Loucy (cell line): ENCODE measurements around the gene ATAD2B.

Experiments
- H2AFZ ChIP-seq: fragments of 200-600 bp; sonication (generic); 2 replicates; pipeline ENCODE4 v1.6.0; 2016; ENCODE audit warnings: antibody characterized with exemption, mild to moderate bottlenecking, low read length, moderate library complexity
- H3F3A ChIP-seq: fragments of 200-600 bp; 2 replicates; pipeline ENCODE4 v1.6.0; 2016; ENCODE audit warnings: antibody characterized with exemption, low read depth, mild to moderate bottlenecking
- H3K27me3 ChIP-seq: fragments of 200-600 bp; sonication (generic); 2 replicates; pipeline ENCODE4 v1.6.1; 2014; ENCODE audit warnings: low read length, mild to moderate bottlenecking; ENCODE audit not compliant: insufficient read depth, poor library complexity, severe bottlenecking
- H3K36me3 ChIP-seq: fragments of 200-600 bp; sonication (generic); 2 replicates; pipeline ENCODE4 v1.6.1; 2016; ENCODE audit warnings: low read length; ENCODE audit not compliant: insufficient read depth
- H3K4me1 ChIP-seq: fragments of 200-600 bp; sonication (generic); 2 replicates; pipeline ENCODE4 v1.5.1; 2014; ENCODE audit warnings: low read length, mild to moderate bottlenecking; ENCODE audit not compliant: insufficient read depth, poor library complexity, severe bottlenecking
- H3K4me2 ChIP-seq: fragments of 200-600 bp; sonication (generic); 2 replicates; pipeline ENCODE4 v1.6.0; 2014; ENCODE audit warnings: antibody characterized with exemption, low read length, low read depth, mild to moderate bottlenecking; ENCODE audit not compliant: poor library complexity, severe bottlenecking
- H3K4me3 ChIP-seq: fragments of 200-600 bp; sonication (generic); 2 replicates; pipeline ENCODE4 v1.5.1; 2014; ENCODE audit warnings: low read length, mild to moderate bottlenecking, mixed read lengths; ENCODE audit not compliant: poor library complexity, severe bottlenecking
- H3K79me2 ChIP-seq: fragments of 200-600 bp; sonication (generic); 2 replicates; pipeline ENCODE4 v1.6.1; 2014; ENCODE audit warnings: low read length; ENCODE audit not compliant: insufficient read depth
- H3K9ac ChIP-seq: fragments of 200-600 bp; sonication (generic); 2 replicates; pipeline ENCODE4 v1.6.0; 2014; ENCODE audit warnings: mild to moderate bottlenecking, low read depth, low read length, moderate library complexity; ENCODE audit not compliant: poor library complexity, severe bottlenecking
- H3K9me2 ChIP-seq: fragments of 200-600 bp; sonication (generic); replicated peaks from 2 replicates; pipeline ENCODE4 v1.6.1; 2016; ENCODE audit warnings: low read depth, low read length, mixed read lengths
- H3K9me3 ChIP-seq: fragments of 200-600 bp; sonication (generic); 2 replicates; pipeline ENCODE4 v1.6.1; 2014; ENCODE audit warnings: mild to moderate bottlenecking, antibody characterized with exemption, low read length, low read depth; ENCODE audit not compliant: insufficient read depth
- H4K20me1 ChIP-seq: fragments of 200-600 bp; sonication (generic); 2 replicates; pipeline ENCODE4 v1.6.0; 2014; ENCODE audit warnings: antibody characterized with exemption, low read length, mild to moderate bottlenecking; ENCODE audit not compliant: insufficient read depth, poor library complexity, severe bottlenecking
- EZH2phosphoT487 ChIP-seq: fragments of 200-600 bp; IDR thresholded peaks from 2 replicates; pipeline ENCODE4 v1.6.1; 2018; ENCODE audit warnings: antibody characterized with exemption, mild to moderate bottlenecking, moderate library complexity, borderline replicate concordance
- TF ChIP-seq, protein P1 (sequence below): fragments of 200-600 bp; sonication (generic); conservative IDR thresholded peaks from 2 replicates; pipeline ENCODE4 v1.5.1; 2014; ENCODE audit warnings: mild to moderate bottlenecking, antibody characterized with exemption, low read length

Gene ATAD2B

DNA sequence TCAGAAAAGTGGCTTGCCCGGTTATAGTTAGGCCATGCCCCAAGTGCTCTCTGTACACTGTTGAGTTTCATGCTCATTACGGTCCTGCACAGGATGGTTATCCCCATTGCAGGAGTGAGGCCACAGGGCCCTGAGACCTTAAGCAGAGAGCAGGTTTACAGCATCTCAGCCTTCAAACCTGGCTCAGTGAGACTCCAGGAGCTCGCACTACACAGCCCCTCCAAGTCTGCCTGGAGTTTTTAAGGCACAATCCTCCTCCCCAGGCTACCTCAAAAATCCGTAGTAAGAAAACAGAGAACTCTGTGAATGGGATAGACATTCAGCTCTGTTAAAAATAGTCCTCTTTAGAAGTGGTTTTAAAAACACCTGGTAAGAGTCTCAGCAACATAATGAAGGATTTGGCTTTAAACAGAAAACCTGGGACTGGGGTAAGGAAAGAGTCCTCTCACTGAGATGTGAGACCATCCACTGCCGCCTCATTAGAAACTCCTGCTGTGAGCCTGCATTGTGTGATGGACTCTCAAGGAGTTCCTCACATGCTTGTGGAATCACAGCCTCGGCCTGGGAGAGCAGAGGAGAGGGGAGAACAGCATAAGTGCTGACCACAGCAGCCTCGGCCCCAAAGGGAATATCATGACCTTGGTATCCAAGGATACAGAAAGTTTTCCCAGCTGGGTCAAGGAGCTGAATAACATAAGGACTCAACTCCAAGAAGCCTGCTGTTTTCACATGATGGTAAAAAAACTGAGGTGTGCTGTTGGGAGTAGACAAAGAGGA is 214.8 kb downstream of the ATAD2B start:
- no peak overlapping the region for H3K9ac ChIP-seq
- H3K9me2 ChIP-seq: no peaks in the 10 kb centered on the region
- H3K4me3 ChIP-seq: no peak overlapping the region
- H3F3A ChIP-seq: no peaks in the 10 kb centered on the region
- H2AFZ ChIP-seq: no peak overlapping the region
- no peak for TF ChIP-seq EZH2phosphoT487
- TF ChIP-seq, protein P1, sequence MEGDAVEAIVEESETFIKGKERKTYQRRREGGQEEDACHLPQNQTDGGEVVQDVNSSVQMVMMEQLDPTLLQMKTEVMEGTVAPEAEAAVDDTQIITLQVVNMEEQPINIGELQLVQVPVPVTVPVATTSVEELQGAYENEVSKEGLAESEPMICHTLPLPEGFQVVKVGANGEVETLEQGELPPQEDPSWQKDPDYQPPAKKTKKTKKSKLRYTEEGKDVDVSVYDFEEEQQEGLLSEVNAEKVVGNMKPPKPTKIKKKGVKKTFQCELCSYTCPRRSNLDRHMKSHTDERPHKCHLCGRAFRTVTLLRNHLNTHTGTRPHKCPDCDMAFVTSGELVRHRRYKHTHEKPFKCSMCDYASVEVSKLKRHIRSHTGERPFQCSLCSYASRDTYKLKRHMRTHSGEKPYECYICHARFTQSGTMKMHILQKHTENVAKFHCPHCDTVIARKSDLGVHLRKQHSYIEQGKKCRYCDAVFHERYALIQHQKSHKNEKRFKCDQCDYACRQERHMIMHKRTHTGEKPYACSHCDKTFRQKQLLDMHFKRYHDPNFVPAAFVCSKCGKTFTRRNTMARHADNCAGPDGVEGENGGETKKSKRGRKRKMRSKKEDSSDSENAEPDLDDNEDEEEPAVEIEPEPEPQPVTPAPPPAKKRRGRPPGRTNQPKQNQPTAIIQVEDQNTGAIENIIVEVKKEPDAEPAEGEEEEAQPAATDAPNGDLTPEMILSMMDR: no peak
- no peaks in the 10 kb centered on the region for H3K79me2 ChIP-seq
- no peaks in the 10 kb centered on the region for H3K36me3 ChIP-seq
- H3K27me3 ChIP-seq: no peaks in the 10 kb centered on the region
- H3K4me2 ChIP-seq: no peak overlapping the region
- no peaks in the 10 kb centered on the region for H3K4me1 ChIP-seq
- no peaks in the 10 kb centered on the region for H4K20me1 ChIP-seq
- H3K9me3 ChIP-seq: no peaks in the 10 kb centered on the region

DNA sequence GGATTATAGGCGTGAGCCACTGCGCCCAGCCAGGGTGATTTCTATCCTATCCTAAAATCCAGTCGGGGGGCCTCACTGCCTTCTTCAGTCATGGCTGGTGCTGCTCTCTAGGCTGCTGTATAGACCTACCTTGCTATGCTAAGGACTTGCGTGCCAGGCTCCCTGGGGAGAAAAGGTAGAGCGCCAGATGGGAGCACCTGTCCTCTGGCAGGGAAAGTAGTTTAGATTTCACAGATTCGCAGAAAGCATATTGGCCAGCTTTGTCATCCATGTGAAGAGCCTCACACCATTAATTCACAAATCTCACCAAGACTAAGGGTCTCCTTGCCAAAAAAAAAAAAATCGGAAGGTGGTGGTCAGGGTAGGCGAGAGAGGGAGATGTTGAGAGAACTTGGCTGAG is 217.6 kb downstream of the ATAD2B start:
- Histone ChIP-seq H2AFZ (no peak overlapping the region), H4K20me1 (no peaks in the 10 kb centered on the region), H3K36me3 (no peaks in the 10 kb centered on the region), H3K4me1 (no peaks in the 10 kb centered on the region), H3K9ac (no peak overlapping the region), H3K9me3 (no peaks in the 10 kb centered on the region), H3K79me2 (no peaks in the 10 kb centered on the region), H3F3A (no peaks in the 10 kb centered on the region), H3K9me2 (no peaks in the 10 kb centered on the region), H3K27me3 (no peaks in the 10 kb centered on the region), H3K4me3 (no peak overlapping the region), H3K4me2 (no peak overlapping the region)
- TF ChIP-seq, protein P1: no peak
- TF ChIP-seq EZH2phosphoT487: no peak

DNA sequence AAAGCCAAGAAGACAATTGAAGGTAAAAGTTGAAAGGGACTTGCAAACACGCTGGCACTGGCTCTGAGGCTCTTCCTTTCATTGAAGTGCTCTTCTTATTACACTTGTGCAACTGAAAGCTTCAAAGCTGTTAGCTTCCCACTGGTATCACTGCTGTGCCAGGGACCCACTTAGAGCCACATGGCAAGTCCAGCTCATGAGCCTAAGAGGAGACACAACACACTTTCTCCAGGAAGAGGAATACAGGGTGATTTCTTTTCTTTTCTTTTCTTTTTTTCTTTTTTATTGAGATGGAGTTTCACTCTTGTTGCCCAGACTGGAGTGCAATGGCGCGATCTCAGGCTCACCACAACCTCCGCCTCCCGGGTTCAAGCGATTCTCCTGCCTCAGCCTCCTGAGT is 218.2 kb downstream of the ATAD2B start:
- Histone ChIP-seq H3K79me2 (no peaks in the 10 kb centered on the region), H3K4me2 (no peak overlapping the region), H3K27me3 (no peaks in the 10 kb centered on the region), H3K9me3 (no peaks in the 10 kb centered on the region), H3K4me3 (no peak overlapping the region), H3K9me2 (no peaks in the 10 kb centered on the region), H3K36me3 (no peaks in the 10 kb centered on the region), H3F3A (no peaks in the 10 kb centered on the region), H4K20me1 (no peaks in the 10 kb centered on the region), H3K4me1 (no peaks in the 10 kb centered on the region), H2AFZ (no peak overlapping the region), H3K9ac (no peak overlapping the region)
- TF ChIP-seq EZH2phosphoT487: no peak
- TF ChIP-seq, protein P1: no peak
